22Rv1 (cell line): ENCODE measurements around the gene TNFAIP3.

Source experiments
- CTCF ChIP-seq: fragments of 450-650 bp; IDR thresholded peaks from 2 replicates; pipeline ENCODE4 v1.5.1; 2017; ENCODE audit warnings: mild to moderate bottlenecking
- ZFX ChIP-seq: fragments of 450-650 bp; IDR thresholded peaks from 2 replicates; pipeline ENCODE4 v1.6.1; 2017; ENCODE audit warnings: antibody characterized with exemption, borderline replicate concordance

- TF ChIP-seq CTCF: no peak
- TF ChIP-seq ZFX: no peak
Observed at GRCh38 chr6:137846772-137847313, 20.2 kb upstream of the TNFAIP3 start.
